B cell (primary cell): ENCODE measurements around the gene GDF9. TPM values are rescaled to one million over a fixed set of nuclear protein-coding genes. Genes with fewer than 3 reads are reported as not detected.

Experiments used
- ATAC-seq: fragments of 200-7000 bp; cut with Tn5 transposase; one replicate; pipeline ENCODE4 v1.10.0; 2021; ENCODE audit warnings: low read depth, mild to moderate bottlenecking, moderate number of reproducible peaks, moderate library complexity
- CTCF ChIA-PET: fragments of 350-600 bp; sonication (Branson Sonifier 250); formaldehyde crosslinking; loops from one replicate; lab custom pipeline; 2021; ENCODE audit warnings: antibody characterized with exemption, inconsistent platforms; lab: Charles Lee
- POLR2A ChIA-PET: fragments of 350-600 bp; sonication (Branson Sonifier 250); formaldehyde crosslinking; loops from one replicate; lab custom pipeline; 2021; ENCODE audit warnings: antibody characterized with exemption; lab: Charles Lee
- DNase-seq: peaks from one replicate; pipeline ENCODE4 v3.0.0; 2013
- H2AFZ ChIP-seq: 2 replicates; pipeline ENCODE4 v1.6.1; 2012; ENCODE audit warnings: mild to moderate bottlenecking, low read depth, low read length; ENCODE audit not compliant: insufficient read depth, poor library complexity, severe bottlenecking
- H3K27ac ChIP-seq, 2 donors: 1 replicate in 1 of 2; 2 replicates in 1 of 2; pipeline ENCODE4 v1.5.1; 2012 to 2013; ENCODE audit warnings: low read length in 2 of 2, mild to moderate bottlenecking in 2 of 2, moderate library complexity in 1 of 2
- H3K27me3 ChIP-seq, 4 experiments: fragments of 200-600 bp in 1 of 4; sonication (generic) in 1 of 4; replicated peaks in 1 of 4; 1 replicate in 2 of 4; 2 replicates in 2 of 4; pipeline versions ENCODE4 v1.6.1 to v1.7.0; 2013 to 2016; ENCODE audit warnings: low read length in 3 of 4, mild to moderate bottlenecking in 2 of 4, mixed read lengths in 1 of 4, moderate library complexity in 1 of 4; ENCODE audit not compliant: insufficient read depth in 4 of 4, control insufficient read depth in 3 of 4; ENCODE audit errors: control extremely low read depth in 1 of 4
- H3K36me3 ChIP-seq, 2 experiments: replicated peaks in 1 of 2; 1 replicate in 1 of 2; 2 replicates in 1 of 2; pipeline versions ENCODE4 v1.6.1 to v1.7.1; 2013; ENCODE audit warnings: low read length in 1 of 2; ENCODE audit not compliant: insufficient read depth in 2 of 2, control insufficient read depth in 1 of 2; ENCODE audit errors: control extremely low read depth in 1 of 2, extremely low read depth in 1 of 2
- H3K4me1 ChIP-seq, 2 donors: fragments of 200-600 bp in 1 of 2; sonication (generic) in 1 of 2; 1 replicate in 1 of 2; 2 replicates in 1 of 2; pipeline versions ENCODE4 v1.5.1 to v1.6.1; 2013 to 2017; ENCODE audit warnings: low read length in 2 of 2; ENCODE audit not compliant: control insufficient read depth in 2 of 2, insufficient read depth in 2 of 2
- H3K4me2 ChIP-seq: replicated peaks from 2 replicates; pipeline ENCODE3; 2012; ENCODE audit warnings: mild to moderate bottlenecking, low read depth, low read length; ENCODE audit not compliant: poor library complexity, severe bottlenecking
- H3K4me3 ChIP-seq, 5 experiments: fragments of 200-600 bp in 1 of 5; sonication (generic) in 1 of 5; 1 replicate in 3 of 5; 2 replicates in 2 of 5; pipeline versions ENCODE4 v1.5.1 to v1.7.0; 2011 to 2016; ENCODE audit warnings: low read length in 4 of 5, mild to moderate bottlenecking in 4 of 5, low read depth in 2 of 5, control low read depth in 1 of 5, moderate library complexity in 1 of 5; ENCODE audit not compliant: insufficient read depth in 1 of 5; ENCODE audit errors: control extremely low read depth in 1 of 5, extremely low read depth in 1 of 5
- H3K79me2 ChIP-seq: fragments of 200-600 bp; sonication (generic); one replicate; pipeline ENCODE4 v1.6.0; 2016; ENCODE audit warnings: low read length; ENCODE audit not compliant: control insufficient read depth, insufficient read depth
- H3K9ac ChIP-seq: fragments of 200-600 bp; sonication (generic); 2 replicates; pipeline ENCODE4 v1.6.1; 2017; ENCODE audit warnings: mild to moderate bottlenecking, low read length, moderate library complexity
- H3K9me3 ChIP-seq, 3 donors: one replicate each; pipeline versions ENCODE4 v1.6.1 to v1.7.1; 2013; ENCODE audit warnings: low read length in 2 of 3; ENCODE audit not compliant: control insufficient read depth in 2 of 3, insufficient read depth in 1 of 3; ENCODE audit errors: control extremely low read depth in 1 of 3
- H4K20me1 ChIP-seq: 2 replicates; pipeline ENCODE4 v1.6.0; 2012; ENCODE audit warnings: mild to moderate bottlenecking, low read length; ENCODE audit not compliant: insufficient read depth, control insufficient read depth, poor library complexity, severe bottlenecking
- H3K27ac Mint-ChIP-seq: one replicate; pipeline ENCODE4 v1.8.0; 2021; ENCODE audit warnings: mixed read lengths
- H3K27me3 Mint-ChIP-seq: one replicate; pipeline ENCODE4 v1.8.0; 2021; ENCODE audit warnings: mixed read lengths
- H3K4me1 Mint-ChIP-seq: one replicate; pipeline ENCODE4 v1.8.0; 2021; ENCODE audit warnings: mixed read lengths
- H3K4me3 Mint-ChIP-seq: one replicate; pipeline ENCODE4 v1.8.0; 2021; ENCODE audit warnings: mixed read lengths
- H3K9me3 Mint-ChIP-seq: one replicate; pipeline ENCODE4 v1.8.0; 2022; ENCODE audit warnings: mixed read lengths; ENCODE audit not compliant: insufficient read depth
- CTCF ChIP-seq: fragments of 200-600 bp; IDR thresholded peaks from one replicate; pipeline ENCODE4 v1.8.0; 2022; ENCODE audit warnings: antibody characterized with exemption, mild to moderate bottlenecking
- EZH2 ChIP-seq: IDR thresholded peaks from 2 replicates; pipeline ENCODE4 v1.6.1; 2012; ENCODE audit warnings: borderline replicate concordance, low read depth, mild to moderate bottlenecking, moderate library complexity, low read length; ENCODE audit not compliant: insufficient read depth, poor library complexity, severe bottlenecking
- whole genome bisulfite sequencing: methylation state at CpG from one replicate; pipeline ENCODE4 v1.1.5; 2013; ENCODE audit warnings: missing lambda C conversion rate; ENCODE audit not compliant: insufficient coverage; 5-methylcytosine and 5-hydroxymethylcytosine counted together
- intact Hi-C: fragments of 100-400 bp; cut with micrococcal nuclease; formaldehyde crosslinking; loops from one replicate; pipeline ENCODE4 v1.10.0; 2022
- polyA plus RNA-seq: library from polyadenylated mRNA; depleted of rRNA; stranded (reverse); fragments of >200 nt; gene quantifications from 2 replicates; pipeline ENCODE4 v1.2.3, GENCODE V29; 2012
- total RNA-seq, 2 donors: library from RNA; stranded (reverse); fragments of 120-200 nt in 1 of 2; gene quantifications; 1 replicate in 1 of 2; 2 replicates in 1 of 2; pipeline versions ENCODE4 v1.2.3 to v1.2.4, GENCODE V29; 2013 to 2022

GDF9 gene
- total and polyA plus RNA-seq, 2 donors (not counting 1 experiment from before 2014, with no cell fraction given): 0.67 to 0.88 TPM

- Histone ChIP-seq H3K4me2 (no peak overlapping the region), H3K27ac (no peak overlapping the region), H2AFZ (no peak overlapping the region), H3K4me1 (peaks cover 8 to 12% of the 10 kb centered on the region in 2 donors), H3K9me3 (no peaks in the 10 kb centered on the region), H3K36me3 (peaks cover 0 to 15% of the 10 kb centered on the region in 2 experiments), H3K4me3 (no peak overlapping the region), H3K79me2 (no peaks in the 10 kb centered on the region), H3K27me3 (no peaks in the 10 kb centered on the region), H3K9ac (no peak overlapping the region), H4K20me1 (no peaks in the 10 kb centered on the region)
- no peaks in the 10 kb centered on the region for H3K27me3 Mint-ChIP-seq
- ATAC-seq: no peak
- H3K4me1 Mint-ChIP-seq: peaks cover 20% of the 10 kb centered on the region
- DNase-seq: no peak
- H3K27ac Mint-ChIP-seq: peak overlapping the region; percentile 15
- ChIA-PET POLR2A (interaction anchor here (0.7 kb wide), 1 partner anchor 86 kb away, joined by 3 read pairs; no protein-coding TSS in a partner anchor), CTCF (interaction anchor here (1.5 kb wide), 3 partner anchors 12 to 50 kb away, joined by 4 to 7 read pairs (median 6); no protein-coding TSS in a partner anchor)
- intact Hi-C loops: no loop called here
- no peaks in the 10 kb centered on the region for H3K9me3 Mint-ChIP-seq
- WGBS: 76% methylated on average over 2 of the region's 2 CpGs
- H3K4me3 Mint-ChIP-seq: no peak overlapping the region
- no peak for TF ChIP-seq CTCF
- TF ChIP-seq EZH2: no peak
Observed at GRCh38 chr5:132870801-132871200, 4.5 kb upstream of the GDF9 start.

GRCh38 chr5:132868754-132869153 lies 2.5 kb upstream of the GDF9 start:
- CTCF ChIA-PET: interaction anchor here (0.6 to 2.3 kb wide), 3 partner anchors 11 to 40 kb away, joined by 3 to 7 read pairs (median 5); no protein-coding TSS in a partner anchor
- H3K4me1 ChIP-seq: peaks cover 16 to 19% of the 10 kb centered on the region in 2 donors
- no peak overlapping the region for H3K9ac ChIP-seq
- TF ChIP-seq CTCF: no peak
- no peak for TF ChIP-seq EZH2
- H3K4me2 ChIP-seq: no peak overlapping the region
- intact Hi-C loops: loop anchor here (5.0 kb wide), 3 partner anchors 311 to 481 kb away; partner anchors contain the start of gene RAD50
- H3K27ac Mint-ChIP-seq: peak overlapping the region; percentile 46
- H3K27ac ChIP-seq: peak overlapping the region in 1 of 2 donors; percentile 93
- DNase-seq (no peak), ATAC-seq (no peak)
- H3K79me2 ChIP-seq: no peaks in the 10 kb centered on the region
- no peaks in the 10 kb centered on the region for H3K27me3 Mint-ChIP-seq
- peaks cover 0 to 10% of the 10 kb centered on the region in 2 experiments for H3K36me3 ChIP-seq
- H2AFZ ChIP-seq: no peak overlapping the region
- H4K20me1 ChIP-seq: no peaks in the 10 kb centered on the region
- H3K4me3 ChIP-seq: no peak overlapping the region
- POLR2A ChIA-PET: interaction anchor here (0.7 kb wide), 2 partner anchors 20 to 1817 kb away, joined by 3 to 7 read pairs; no protein-coding TSS in a partner anchor
- H3K4me1 Mint-ChIP-seq: peaks cover 26% of the 10 kb centered on the region
- no peaks in the 10 kb centered on the region for H3K27me3 ChIP-seq
- H3K9me3 ChIP-seq: no peaks in the 10 kb centered on the region
- WGBS: no CpG with 5 or more reads among the region's 4 CpGs
- no peaks in the 10 kb centered on the region for H3K9me3 Mint-ChIP-seq
- no peak overlapping the region for H3K4me3 Mint-ChIP-seq
